ENCODE data around the gene NTN5. TPM values are rescaled to one million over a fixed set of nuclear protein-coding genes. Genes with fewer than 3 reads are reported as not detected.

NTN5 gene
- total RNA-seq, 1 experiment from 2014 or later = 2.9 TPM

DNA sequence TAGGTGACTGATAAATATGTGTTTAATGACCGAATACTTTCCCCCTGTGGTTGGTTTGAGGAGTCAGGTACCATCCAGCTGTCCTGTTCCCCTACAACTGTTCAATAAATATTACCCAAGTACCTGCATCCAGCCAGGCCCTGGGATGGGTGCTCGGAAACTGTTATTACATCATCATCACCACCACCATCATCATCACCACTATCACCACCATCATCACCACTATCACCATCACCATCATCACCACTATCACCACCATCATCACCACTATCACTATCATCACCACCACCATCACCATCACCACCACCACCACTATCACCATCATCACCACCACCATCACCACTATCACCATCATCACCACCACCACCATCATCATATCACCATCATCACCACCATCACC is 4.1 kb downstream of the NTN5 start:
- no peak for DNase-seq
- intact Hi-C loops (cut with micrococcal nuclease; ENCODE audit: unreplicated experiment) = no loop called here
- H3K4me1 ChIP-seq (replicated peaks; ENCODE audit: insufficient read depth) = no peaks in the 10 kb centered on the region
- POLR2A ChIA-PET (ENCODE audit: unreplicated experiment) = no interaction called here
- no peaks in the 10 kb centered on the region for H3K79me2 ChIP-seq (ENCODE audit: low read depth)
- no peaks in the 10 kb centered on the region for H3K9me2 ChIP-seq (ENCODE audit: insufficient read depth)
- no peaks in the 10 kb centered on the region for H4K20me1 ChIP-seq (ENCODE audit: insufficient read depth)
- H3K27me3 ChIP-seq (ENCODE audit: insufficient read depth, low read depth) = no peaks in the 10 kb centered on the region
- no TSS peak for BruUV-seq (replicated peaks)
- H3F3A ChIP-seq (ENCODE audit: insufficient read depth, low read depth) = 0 out of 2 replicates have a peak, but pooled peaks cover 4% of the 10 kb centered on the region
- no peak overlapping the region for H3K27ac ChIP-seq
- TF ChIP-seq, protein P1, sequence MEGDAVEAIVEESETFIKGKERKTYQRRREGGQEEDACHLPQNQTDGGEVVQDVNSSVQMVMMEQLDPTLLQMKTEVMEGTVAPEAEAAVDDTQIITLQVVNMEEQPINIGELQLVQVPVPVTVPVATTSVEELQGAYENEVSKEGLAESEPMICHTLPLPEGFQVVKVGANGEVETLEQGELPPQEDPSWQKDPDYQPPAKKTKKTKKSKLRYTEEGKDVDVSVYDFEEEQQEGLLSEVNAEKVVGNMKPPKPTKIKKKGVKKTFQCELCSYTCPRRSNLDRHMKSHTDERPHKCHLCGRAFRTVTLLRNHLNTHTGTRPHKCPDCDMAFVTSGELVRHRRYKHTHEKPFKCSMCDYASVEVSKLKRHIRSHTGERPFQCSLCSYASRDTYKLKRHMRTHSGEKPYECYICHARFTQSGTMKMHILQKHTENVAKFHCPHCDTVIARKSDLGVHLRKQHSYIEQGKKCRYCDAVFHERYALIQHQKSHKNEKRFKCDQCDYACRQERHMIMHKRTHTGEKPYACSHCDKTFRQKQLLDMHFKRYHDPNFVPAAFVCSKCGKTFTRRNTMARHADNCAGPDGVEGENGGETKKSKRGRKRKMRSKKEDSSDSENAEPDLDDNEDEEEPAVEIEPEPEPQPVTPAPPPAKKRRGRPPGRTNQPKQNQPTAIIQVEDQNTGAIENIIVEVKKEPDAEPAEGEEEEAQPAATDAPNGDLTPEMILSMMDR (conservative IDR thresholded peaks at IDR 0.05) = no peak
- no peak for TF ChIP-seq EZH2 (IDR thresholded peaks at IDR 0.05; ENCODE audit: low read depth)
- no peak overlapping the region for H3K4me2 ChIP-seq
- H2AFZ ChIP-seq = no peak overlapping the region
- H3K36me3 ChIP-seq (ENCODE audit: low read depth) = no peaks in the 10 kb centered on the region
- H3K4me3 ChIP-seq = no peak overlapping the region
- CTCF ChIA-PET = no interaction called here
- no peaks in the 10 kb centered on the region for H3K9me3 ChIP-seq (ENCODE audit: insufficient read depth, low read depth)

DNA sequence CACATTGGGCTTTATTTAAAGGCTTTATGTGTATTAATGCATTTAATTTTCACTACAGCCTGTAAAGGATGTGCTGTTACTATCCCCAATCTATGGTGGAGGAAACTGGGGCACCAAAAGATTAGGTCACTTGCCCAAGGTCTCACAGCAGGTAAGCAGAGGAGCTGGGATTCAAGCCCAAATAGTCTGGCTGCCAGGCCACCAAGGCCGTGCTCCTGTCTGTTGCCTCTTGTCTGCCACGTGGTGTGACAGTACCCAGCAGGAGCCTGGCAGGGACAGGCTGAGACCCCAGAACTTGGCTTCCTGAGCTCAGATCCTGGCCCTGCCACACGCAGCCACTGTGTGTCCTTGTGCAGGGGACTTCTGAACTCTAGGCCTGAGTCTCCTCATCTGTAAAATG is 4.5 kb downstream of the NTN5 start:
- H3K4me3 ChIP-seq = no peak overlapping the region
- 0 out of 2 replicates have a peak, but pooled peaks cover 4% of the 10 kb centered on the region for H3F3A ChIP-seq (ENCODE audit: insufficient read depth, low read depth)
- intact Hi-C loops (cut with micrococcal nuclease; ENCODE audit: unreplicated experiment) = no loop called here
- no peaks in the 10 kb centered on the region for H4K20me1 ChIP-seq (ENCODE audit: insufficient read depth)
- DNase-seq = no peak
- POLR2A ChIA-PET (ENCODE audit: unreplicated experiment) = no interaction called here
- H3K27me3 ChIP-seq (ENCODE audit: insufficient read depth, low read depth) = no peaks in the 10 kb centered on the region
- H3K9me3 ChIP-seq (ENCODE audit: insufficient read depth, low read depth) = no peaks in the 10 kb centered on the region
- no peak overlapping the region for H3K27ac ChIP-seq
- H3K4me2 ChIP-seq = no peak overlapping the region
- H3K36me3 ChIP-seq (ENCODE audit: low read depth) = no peaks in the 10 kb centered on the region
- CTCF ChIA-PET = no interaction called here
- no peaks in the 10 kb centered on the region for H3K79me2 ChIP-seq (ENCODE audit: low read depth)
- no peaks in the 10 kb centered on the region for H3K9me2 ChIP-seq (ENCODE audit: insufficient read depth)
- H3K4me1 ChIP-seq (replicated peaks; ENCODE audit: insufficient read depth) = no peaks in the 10 kb centered on the region
- BruUV-seq (replicated peaks) = no TSS peak
- H2AFZ ChIP-seq = no peak overlapping the region
- TF ChIP-seq, protein P1 (conservative IDR thresholded peaks at IDR 0.05) = no peak
- TF ChIP-seq EZH2 (IDR thresholded peaks at IDR 0.05; ENCODE audit: low read depth) = no peak

DNA sequence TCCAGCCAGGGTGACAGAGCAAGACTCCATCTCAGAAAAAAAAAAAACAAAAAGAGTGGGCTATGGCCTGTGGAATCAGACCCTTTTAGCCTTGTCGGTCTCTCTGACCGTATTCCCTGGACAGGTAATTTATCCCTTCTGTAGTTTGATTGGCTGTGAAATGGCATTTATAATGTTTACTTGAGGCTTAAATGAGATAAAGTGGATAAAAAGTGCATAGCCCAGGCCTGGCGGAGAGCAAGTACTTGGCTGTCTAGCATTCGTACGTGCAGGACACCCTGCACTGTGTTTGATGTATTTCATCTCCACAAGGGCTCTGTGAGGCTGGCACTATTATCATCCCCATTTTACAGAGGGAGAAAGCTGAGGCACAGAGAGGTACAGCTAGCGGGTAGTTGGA is 7.0 kb downstream of the NTN5 start:
- no peaks in the 10 kb centered on the region for H3K4me1 ChIP-seq (replicated peaks; ENCODE audit: insufficient read depth)
- ChIA-PET POLR2A (ENCODE audit: unreplicated experiment) (interaction anchor here (0.6 to 0.7 kb wide), 3 partner anchors 30 to 803 kb away, joined by 3 to 7 read pairs (median 7); partner anchors contain the start of gene FUT2), CTCF (interaction anchor here (0.6 kb wide), 1 partner anchor 176 kb away, joined by 3 read pairs; no protein-coding TSS in a partner anchor)
- no peak overlapping the region for H3K27ac ChIP-seq
- H4K20me1 ChIP-seq (ENCODE audit: insufficient read depth) = no peaks in the 10 kb centered on the region
- no peaks in the 10 kb centered on the region for H3F3A ChIP-seq (ENCODE audit: insufficient read depth, low read depth)
- no peaks in the 10 kb centered on the region for H3K36me3 ChIP-seq (ENCODE audit: low read depth)
- no peak for DNase-seq
- H3K9me2 ChIP-seq (ENCODE audit: insufficient read depth) = no peaks in the 10 kb centered on the region
- no peaks in the 10 kb centered on the region for H3K79me2 ChIP-seq (ENCODE audit: low read depth)
- no peak overlapping the region for H3K4me3 ChIP-seq
- no peak overlapping the region for H3K4me2 ChIP-seq
- H3K9me3 ChIP-seq (ENCODE audit: insufficient read depth, low read depth) = no peaks in the 10 kb centered on the region
- intact Hi-C loops (cut with micrococcal nuclease; ENCODE audit: unreplicated experiment) = no loop called here
- no peak overlapping the region for H2AFZ ChIP-seq
- no peak for TF ChIP-seq EZH2 (IDR thresholded peaks at IDR 0.05; ENCODE audit: low read depth)
- TF ChIP-seq, protein P1 (conservative IDR thresholded peaks at IDR 0.05) = no peak
- BruUV-seq (replicated peaks) = no TSS peak
- no peaks in the 10 kb centered on the region for H3K27me3 ChIP-seq (ENCODE audit: insufficient read depth, low read depth)
